DOHH2 (cell line): ENCODE data around the gene SCLT1.

Source experiments
- H3F3A ChIP-seq: fragments of 200-600 bp; sonication (generic), shearing (Covaris generic); 2 replicates; pipeline ENCODE4 v1.6.0; 2016; ENCODE audit warnings: antibody characterized with exemption, mild to moderate bottlenecking; ENCODE audit not compliant: control insufficient read depth, insufficient read depth
- H3K27ac ChIP-seq: fragments of 200-600 bp; sonication (generic); 2 replicates; pipeline ENCODE4 v1.5.1; 2014; ENCODE audit warnings: low read depth, mild to moderate bottlenecking, low read length, moderate library complexity
- H3K27me3 ChIP-seq: fragments of 200-600 bp; sonication (generic); 2 replicates; pipeline ENCODE4 v1.6.1; 2014; ENCODE audit warnings: mild to moderate bottlenecking, low read length, mixed read lengths; ENCODE audit not compliant: control insufficient read depth
- H3K36me3 ChIP-seq: fragments of 200-600 bp; sonication (generic); 2 replicates; pipeline ENCODE4 v1.6.1; 2014; ENCODE audit warnings: mild to moderate bottlenecking, low read length, moderate library complexity, mixed read lengths; ENCODE audit not compliant: control insufficient read depth
- H3K4me1 ChIP-seq: fragments of 200-600 bp; sonication (generic); 2 replicates; pipeline ENCODE4 v1.6.1; 2014; ENCODE audit warnings: mild to moderate bottlenecking, low read length, mixed read lengths; ENCODE audit not compliant: control insufficient read depth
- H3K4me2 ChIP-seq: fragments of 200-600 bp; sonication (generic); 2 replicates; pipeline ENCODE4 v1.6.0; 2014; ENCODE audit warnings: mild to moderate bottlenecking, low read length, moderate library complexity
- H3K4me3 ChIP-seq: fragments of 200-600 bp; sonication (generic); 2 replicates; pipeline ENCODE4 v1.5.1; 2014; ENCODE audit warnings: mild to moderate bottlenecking, low read length, mixed read lengths
- H3K79me2 ChIP-seq: fragments of 200-600 bp; sonication (generic); 2 replicates; pipeline ENCODE4 v1.6.1; 2014; ENCODE audit warnings: mild to moderate bottlenecking, low read length, mixed read lengths; ENCODE audit not compliant: control insufficient read depth
- H3K9me2 ChIP-seq: fragments of 200-600 bp; sonication (generic); replicated peaks from 2 replicates; pipeline ENCODE4 v1.6.1; 2014; ENCODE audit warnings: mild to moderate bottlenecking, low read length, mixed read lengths; ENCODE audit not compliant: control insufficient read depth
- H3K9me3 ChIP-seq: fragments of 200-600 bp; sonication (generic); 2 replicates; pipeline ENCODE4 v1.6.1; 2014; ENCODE audit warnings: antibody characterized with exemption, low read length, mixed read lengths; ENCODE audit not compliant: control insufficient read depth, insufficient read depth
- H4K20me1 ChIP-seq: fragments of 200-600 bp; sonication (generic); 2 replicates; pipeline ENCODE4 v1.6.0; 2014; ENCODE audit warnings: low read depth, mild to moderate bottlenecking, antibody characterized with exemption, low read length, moderate library complexity; ENCODE audit not compliant: control insufficient read depth, insufficient read depth
- CTCF ChIP-seq: fragments of 200-600 bp; sonication (generic); IDR thresholded peaks from one replicate; pipeline ENCODE4 v1.5.1; 2014; ENCODE audit warnings: antibody characterized with exemption, mild to moderate bottlenecking, low read depth, low read length; ENCODE audit not compliant: poor library complexity, severe bottlenecking
- EZH2phosphoT487 ChIP-seq: fragments of 200-600 bp; sonication (generic); IDR thresholded peaks from 2 replicates; pipeline ENCODE4 v1.6.1; 2017; ENCODE audit warnings: borderline replicate concordance, mild to moderate bottlenecking, antibody characterized with exemption, low read length, moderate library complexity, mixed read lengths

SCLT1 gene

GRCh38 chr4:128855621-128856020 lies 237.7 kb downstream of the SCLT1 start:
- Histone ChIP-seq H3K9me2 (no peaks in the 10 kb centered on the region), H3K4me2 (no peak overlapping the region), H3K4me1 (peaks cover 21% of the 10 kb centered on the region), H3K9me3 (no peaks in the 10 kb centered on the region), H3K4me3 (no peak overlapping the region), H3K27me3 (no peaks in the 10 kb centered on the region), H3K27ac (no peak overlapping the region), H3K79me2 (peaks cover 12% of the 10 kb centered on the region), H3F3A (peaks cover 3% of the 10 kb centered on the region; the same call in 1 of the 2 replicates), H4K20me1 (peaks cover 6% of the 10 kb centered on the region), H3K36me3 (peaks cover 96% of the 10 kb centered on the region)
- TF ChIP-seq CTCF: no peak
- TF ChIP-seq EZH2phosphoT487: no peak

GRCh38 chr4:128854433-128854832 lies 238.9 kb downstream of the SCLT1 start:
- peaks cover 21% of the 10 kb centered on the region for H3K4me1 ChIP-seq
- H3K27ac ChIP-seq: no peak overlapping the region
- no peak for TF ChIP-seq EZH2phosphoT487
- no peak for TF ChIP-seq CTCF
- H4K20me1 ChIP-seq: peaks cover 6% of the 10 kb centered on the region
- no peaks in the 10 kb centered on the region for H3K27me3 ChIP-seq
- H3K9me3 ChIP-seq: no peaks in the 10 kb centered on the region
- H3K9me2 ChIP-seq: no peaks in the 10 kb centered on the region
- no peak overlapping the region for H3K4me3 ChIP-seq
- peaks cover 96% of the 10 kb centered on the region for H3K36me3 ChIP-seq
- no peaks in the 10 kb centered on the region for H3F3A ChIP-seq
- peaks cover 14% of the 10 kb centered on the region for H3K79me2 ChIP-seq
- H3K4me2 ChIP-seq: no peak overlapping the region

- Histone ChIP-seq H3F3A (no peaks in the 10 kb centered on the region), H3K4me1 (peaks cover 21% of the 10 kb centered on the region), H3K79me2 (peaks cover 16% of the 10 kb centered on the region), H3K4me2 (no peak overlapping the region), H3K9me3 (no peaks in the 10 kb centered on the region), H3K27me3 (no peaks in the 10 kb centered on the region), H3K36me3 (peaks cover 96% of the 10 kb centered on the region), H4K20me1 (peaks cover under 1% of the 10 kb centered on the region), H3K27ac (no peak overlapping the region; the same call in 1 of the 2 replicates), H3K9me2 (no peaks in the 10 kb centered on the region), H3K4me3 (no peak overlapping the region)
- TF ChIP-seq EZH2phosphoT487: no peak
- TF ChIP-seq CTCF: no peak
Observed at GRCh38 chr4:128853741-128854140, 239.6 kb downstream of the SCLT1 start.
